Spleen (tissue), 7 donors: Measurements from ENCODE around the gene FIBCD1.

Source experiments
- POLR2A ChIP-seq, 3 donors: fragments of 450-650 bp; IDR thresholded peaks; one replicate each; pipeline ENCODE4 v1.5.1; 2017; ENCODE audit warnings: antibody characterized with exemption in 3 of 3, mild to moderate bottlenecking in 1 of 3
- POLR2AphosphoS5 ChIP-seq, 3 donors: sonication (generic); formaldehyde crosslinking; IDR thresholded peaks; one replicate each; pipeline ENCODE4 v1.5.1; 2017; ENCODE audit warnings: antibody characterized with exemption in 3 of 3
- TF ChIP-seq, protein P1 (sequence below), 11 experiments: fragments of 200-600 bp in 7 of 11; fragments of 450-650 bp in 4 of 11; sonication (generic) in 4 of 11; IDR thresholded peaks in 8 of 11; conservative IDR thresholded peaks in 3 of 11; 1 replicate in 7 of 11; 2 replicates in 4 of 11; pipeline versions ENCODE4 v1.4.0 to v1.8.0; 2016 to 2021; ENCODE audit warnings: antibody characterized with exemption in 11 of 11, inconsistent platforms in 4 of 11, mild to moderate bottlenecking in 1 of 11
- donor health status: DM: no; HTN: no; CAD: no; lungs with moderate emphysema.
- donor health status: DM: no; HTN: no; CAD: no.
- donor health status: DM: no; HTN: no; CAD: no.

DNA sequence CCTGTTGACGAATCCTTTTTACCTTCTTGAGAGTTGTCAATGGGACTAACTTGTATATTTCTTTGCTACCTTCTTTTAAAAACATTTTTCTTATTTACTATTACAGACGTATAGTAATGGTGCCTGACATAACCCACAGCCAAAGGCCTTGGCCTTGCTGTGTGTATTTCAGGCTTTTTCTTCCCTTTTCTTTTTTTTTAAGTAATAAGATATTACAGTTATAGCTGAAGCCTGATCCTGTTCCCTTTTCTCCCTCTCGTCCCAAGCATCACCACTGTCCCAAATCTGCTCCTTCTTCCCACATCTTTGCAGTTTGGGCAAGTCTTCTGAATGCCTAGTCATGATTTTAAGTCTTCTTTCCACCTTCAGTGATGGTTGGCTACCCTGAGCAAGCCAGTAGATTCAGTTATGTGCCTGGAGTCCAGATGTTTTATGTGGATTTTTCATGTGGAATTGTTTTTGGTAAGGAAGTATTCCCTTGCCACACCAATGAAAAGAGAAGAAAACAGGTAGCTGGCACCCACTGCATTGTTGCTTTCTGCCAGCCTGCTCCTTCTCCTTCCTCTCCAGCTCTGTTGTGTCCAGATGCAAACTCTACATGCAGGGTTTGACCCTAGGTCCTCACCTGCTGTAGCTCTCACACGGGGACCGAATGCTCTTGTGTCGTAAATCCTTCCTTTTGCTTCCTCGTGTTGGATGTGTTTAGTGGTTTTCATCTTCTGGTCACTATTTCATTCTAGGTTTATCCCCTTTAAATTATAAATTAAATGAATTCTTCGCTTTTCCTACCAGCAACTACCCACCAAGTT is 77.5 kb downstream of the FIBCD1 start:
- TF ChIP-seq, protein P1, sequence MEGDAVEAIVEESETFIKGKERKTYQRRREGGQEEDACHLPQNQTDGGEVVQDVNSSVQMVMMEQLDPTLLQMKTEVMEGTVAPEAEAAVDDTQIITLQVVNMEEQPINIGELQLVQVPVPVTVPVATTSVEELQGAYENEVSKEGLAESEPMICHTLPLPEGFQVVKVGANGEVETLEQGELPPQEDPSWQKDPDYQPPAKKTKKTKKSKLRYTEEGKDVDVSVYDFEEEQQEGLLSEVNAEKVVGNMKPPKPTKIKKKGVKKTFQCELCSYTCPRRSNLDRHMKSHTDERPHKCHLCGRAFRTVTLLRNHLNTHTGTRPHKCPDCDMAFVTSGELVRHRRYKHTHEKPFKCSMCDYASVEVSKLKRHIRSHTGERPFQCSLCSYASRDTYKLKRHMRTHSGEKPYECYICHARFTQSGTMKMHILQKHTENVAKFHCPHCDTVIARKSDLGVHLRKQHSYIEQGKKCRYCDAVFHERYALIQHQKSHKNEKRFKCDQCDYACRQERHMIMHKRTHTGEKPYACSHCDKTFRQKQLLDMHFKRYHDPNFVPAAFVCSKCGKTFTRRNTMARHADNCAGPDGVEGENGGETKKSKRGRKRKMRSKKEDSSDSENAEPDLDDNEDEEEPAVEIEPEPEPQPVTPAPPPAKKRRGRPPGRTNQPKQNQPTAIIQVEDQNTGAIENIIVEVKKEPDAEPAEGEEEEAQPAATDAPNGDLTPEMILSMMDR (IDR thresholded peaks at IDR 0.05 in 8 of 11, conservative IDR thresholded peaks at IDR 0.05 in 3 of 11) = no peak
- TF ChIP-seq POLR2A (IDR thresholded peaks at IDR 0.05) = no peak
- TF ChIP-seq POLR2AphosphoS5 (IDR thresholded peaks at IDR 0.05) = no peak
